ENCODE data around the gene C19orf67. TPM values are rescaled to one million over a fixed set of nuclear protein-coding genes. Genes with fewer than 3 reads are reported as not detected.

C19orf67 gene
- total and polyA plus RNA-seq, 2 of the 13 experiments (the other 11 are each of a cell fraction or from before 2014, with no cell fraction given): 0.11 to 0.32 TPM

DNA sequence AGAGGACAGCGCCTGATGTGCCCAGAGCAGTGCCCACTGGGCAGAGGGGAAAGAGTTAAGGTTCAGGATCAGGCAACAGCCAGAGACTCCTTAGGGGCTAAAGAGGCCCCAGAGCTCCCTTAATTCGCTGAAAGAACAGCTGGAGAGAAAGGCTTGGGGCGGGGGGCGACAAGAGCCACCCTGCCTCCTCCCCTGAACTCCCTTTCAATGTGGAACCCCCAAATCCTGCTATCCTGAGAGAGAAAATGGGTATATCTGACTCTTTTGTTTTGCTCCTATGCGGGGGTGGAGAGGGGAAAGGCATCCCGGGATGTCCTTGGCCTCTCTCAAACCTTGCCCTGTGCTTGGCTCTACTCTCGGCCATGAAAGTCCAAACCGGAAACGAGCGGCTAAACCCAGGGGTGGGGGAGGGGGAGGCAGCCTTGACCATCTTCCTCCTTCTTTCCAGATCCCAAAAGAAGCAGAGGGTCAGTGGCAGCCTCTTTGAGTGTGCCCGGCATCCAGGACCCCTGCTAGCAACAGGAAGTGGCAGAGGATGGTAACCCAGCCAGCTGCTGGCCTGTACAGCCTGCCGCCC lies 27.3 kb upstream of the C19orf67 start (continued):
- TF ChIP-seq, protein P1, sequence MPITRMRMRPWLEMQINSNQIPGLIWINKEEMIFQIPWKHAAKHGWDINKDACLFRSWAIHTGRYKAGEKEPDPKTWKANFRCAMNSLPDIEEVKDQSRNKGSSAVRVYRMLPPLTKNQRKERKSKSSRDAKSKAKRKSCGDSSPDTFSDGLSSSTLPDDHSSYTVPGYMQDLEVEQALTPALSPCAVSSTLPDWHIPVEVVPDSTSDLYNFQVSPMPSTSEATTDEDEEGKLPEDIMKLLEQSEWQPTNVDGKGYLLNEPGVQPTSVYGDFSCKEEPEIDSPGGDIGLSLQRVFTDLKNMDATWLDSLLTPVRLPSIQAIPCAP (CRISPR knock-in tag; IDR thresholded peaks at IDR 0.05; ENCODE audit: low read depth): no peak
- TF ChIP-seq, protein P2, sequence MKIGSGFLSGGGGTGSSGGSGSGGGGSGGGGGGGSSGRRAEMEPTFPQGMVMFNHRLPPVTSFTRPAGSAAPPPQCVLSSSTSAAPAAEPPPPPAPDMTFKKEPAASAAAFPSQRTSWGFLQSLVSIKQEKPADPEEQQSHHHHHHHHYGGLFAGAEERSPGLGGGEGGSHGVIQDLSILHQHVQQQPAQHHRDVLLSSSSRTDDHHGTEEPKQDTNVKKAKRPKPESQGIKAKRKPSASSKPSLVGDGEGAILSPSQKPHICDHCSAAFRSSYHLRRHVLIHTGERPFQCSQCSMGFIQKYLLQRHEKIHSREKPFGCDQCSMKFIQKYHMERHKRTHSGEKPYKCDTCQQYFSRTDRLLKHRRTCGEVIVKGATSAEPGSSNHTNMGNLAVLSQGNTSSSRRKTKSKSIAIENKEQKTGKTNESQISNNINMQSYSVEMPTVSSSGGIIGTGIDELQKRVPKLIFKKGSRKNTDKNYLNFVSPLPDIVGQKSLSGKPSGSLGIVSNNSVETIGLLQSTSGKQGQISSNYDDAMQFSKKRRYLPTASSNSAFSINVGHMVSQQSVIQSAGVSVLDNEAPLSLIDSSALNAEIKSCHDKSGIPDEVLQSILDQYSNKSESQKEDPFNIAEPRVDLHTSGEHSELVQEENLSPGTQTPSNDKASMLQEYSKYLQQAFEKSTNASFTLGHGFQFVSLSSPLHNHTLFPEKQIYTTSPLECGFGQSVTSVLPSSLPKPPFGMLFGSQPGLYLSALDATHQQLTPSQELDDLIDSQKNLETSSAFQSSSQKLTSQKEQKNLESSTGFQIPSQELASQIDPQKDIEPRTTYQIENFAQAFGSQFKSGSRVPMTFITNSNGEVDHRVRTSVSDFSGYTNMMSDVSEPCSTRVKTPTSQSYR (CRISPR knock-in tag; IDR thresholded peaks at IDR 0.05; ENCODE audit: borderline replicate concordance): peak; percentile 93
- TF ChIP-seq SRSF4 (IDR thresholded peaks at IDR 0.05; ENCODE audit: low read depth, low read length, poor library complexity, severe bottlenecking) (no peak), ZNF572 (CRISPR knock-in tag; IDR thresholded peaks at IDR 0.05) (no peak), TRIM24 (CRISPR knock-in tag; IDR thresholded peaks at IDR 0.05) (no peak), NR2F1 (CRISPR knock-in tag; IDR thresholded peaks at IDR 0.05) (peak in 1 of 2 experiments; percentile 41; a peak in 1 of 4 replicates), NFYB (CRISPR knock-in tag; IDR thresholded peaks at IDR 0.05) (no peak), PPARG (CRISPR knock-in tag; conservative IDR thresholded peaks at IDR 0.05) (no peak), ZNF552 (CRISPR knock-in tag; IDR thresholded peaks at IDR 0.05; ENCODE audit: borderline replicate concordance) (no peak), ZNF781 (CRISPR knock-in tag; IDR thresholded peaks at IDR 0.05; ENCODE audit: borderline replicate concordance, not compliant biosample characterization) (no peak), ZNF772 (CRISPR knock-in tag; IDR thresholded peaks at IDR 0.05) (0 out of 2 replicates have a peak, but pooled peaks have one; percentile 9), KLF16 (CRISPR knock-in tag; IDR thresholded peaks at IDR 0.05) (no peak)
- TF ChIP-seq, protein P3, sequence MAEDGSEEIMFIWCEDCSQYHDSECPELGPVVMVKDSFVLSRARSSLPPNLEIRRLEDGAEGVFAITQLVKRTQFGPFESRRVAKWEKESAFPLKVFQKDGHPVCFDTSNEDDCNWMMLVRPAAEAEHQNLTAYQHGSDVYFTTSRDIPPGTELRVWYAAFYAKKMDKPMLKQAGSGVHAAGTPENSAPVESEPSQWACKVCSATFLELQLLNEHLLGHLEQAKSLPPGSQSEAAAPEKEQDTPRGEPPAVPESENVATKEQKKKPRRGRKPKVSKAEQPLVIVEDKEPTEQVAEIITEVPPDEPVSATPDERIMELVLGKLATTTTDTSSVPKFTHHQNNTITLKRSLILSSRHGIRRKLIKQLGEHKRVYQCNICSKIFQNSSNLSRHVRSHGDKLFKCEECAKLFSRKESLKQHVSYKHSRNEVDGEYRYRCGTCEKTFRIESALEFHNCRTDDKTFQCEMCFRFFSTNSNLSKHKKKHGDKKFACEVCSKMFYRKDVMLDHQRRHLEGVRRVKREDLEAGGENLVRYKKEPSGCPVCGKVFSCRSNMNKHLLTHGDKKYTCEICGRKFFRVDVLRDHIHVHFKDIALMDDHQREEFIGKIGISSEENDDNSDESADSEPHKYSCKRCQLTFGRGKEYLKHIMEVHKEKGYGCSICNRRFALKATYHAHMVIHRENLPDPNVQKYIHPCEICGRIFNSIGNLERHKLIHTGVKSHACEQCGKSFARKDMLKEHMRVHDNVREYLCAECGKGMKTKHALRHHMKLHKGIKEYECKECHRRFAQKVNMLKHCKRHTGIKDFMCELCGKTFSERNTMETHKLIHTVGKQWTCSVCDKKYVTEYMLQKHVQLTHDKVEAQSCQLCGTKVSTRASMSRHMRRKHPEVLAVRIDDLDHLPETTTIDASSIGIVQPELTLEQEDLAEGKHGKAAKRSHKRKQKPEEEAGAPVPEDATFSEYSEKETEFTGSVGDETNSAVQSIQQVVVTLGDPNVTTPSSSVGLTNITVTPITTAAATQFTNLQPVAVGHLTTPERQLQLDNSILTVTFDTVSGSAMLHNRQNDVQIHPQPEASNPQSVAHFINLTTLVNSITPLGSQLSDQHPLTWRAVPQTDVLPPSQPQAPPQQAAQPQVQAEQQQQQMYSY (CRISPR knock-in tag; IDR thresholded peaks at IDR 0.05): no peak
- TF ChIP-seq, protein P4, sequence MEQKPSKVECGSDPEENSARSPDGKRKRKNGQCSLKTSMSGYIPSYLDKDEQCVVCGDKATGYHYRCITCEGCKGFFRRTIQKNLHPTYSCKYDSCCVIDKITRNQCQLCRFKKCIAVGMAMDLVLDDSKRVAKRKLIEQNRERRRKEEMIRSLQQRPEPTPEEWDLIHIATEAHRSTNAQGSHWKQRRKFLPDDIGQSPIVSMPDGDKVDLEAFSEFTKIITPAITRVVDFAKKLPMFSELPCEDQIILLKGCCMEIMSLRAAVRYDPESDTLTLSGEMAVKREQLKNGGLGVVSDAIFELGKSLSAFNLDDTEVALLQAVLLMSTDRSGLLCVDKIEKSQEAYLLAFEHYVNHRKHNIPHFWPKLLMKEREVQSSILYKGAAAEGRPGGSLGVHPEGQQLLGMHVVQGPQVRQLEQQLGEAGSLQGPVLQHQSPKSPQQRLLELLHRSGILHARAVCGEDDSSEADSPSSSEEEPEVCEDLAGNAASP (CRISPR knock-in tag; IDR thresholded peaks at IDR 0.05; ENCODE audit: borderline replicate concordance): 0 out of 2 replicates have a peak, but pooled peaks have one; percentile 45
- TF ChIP-seq, protein P5, sequence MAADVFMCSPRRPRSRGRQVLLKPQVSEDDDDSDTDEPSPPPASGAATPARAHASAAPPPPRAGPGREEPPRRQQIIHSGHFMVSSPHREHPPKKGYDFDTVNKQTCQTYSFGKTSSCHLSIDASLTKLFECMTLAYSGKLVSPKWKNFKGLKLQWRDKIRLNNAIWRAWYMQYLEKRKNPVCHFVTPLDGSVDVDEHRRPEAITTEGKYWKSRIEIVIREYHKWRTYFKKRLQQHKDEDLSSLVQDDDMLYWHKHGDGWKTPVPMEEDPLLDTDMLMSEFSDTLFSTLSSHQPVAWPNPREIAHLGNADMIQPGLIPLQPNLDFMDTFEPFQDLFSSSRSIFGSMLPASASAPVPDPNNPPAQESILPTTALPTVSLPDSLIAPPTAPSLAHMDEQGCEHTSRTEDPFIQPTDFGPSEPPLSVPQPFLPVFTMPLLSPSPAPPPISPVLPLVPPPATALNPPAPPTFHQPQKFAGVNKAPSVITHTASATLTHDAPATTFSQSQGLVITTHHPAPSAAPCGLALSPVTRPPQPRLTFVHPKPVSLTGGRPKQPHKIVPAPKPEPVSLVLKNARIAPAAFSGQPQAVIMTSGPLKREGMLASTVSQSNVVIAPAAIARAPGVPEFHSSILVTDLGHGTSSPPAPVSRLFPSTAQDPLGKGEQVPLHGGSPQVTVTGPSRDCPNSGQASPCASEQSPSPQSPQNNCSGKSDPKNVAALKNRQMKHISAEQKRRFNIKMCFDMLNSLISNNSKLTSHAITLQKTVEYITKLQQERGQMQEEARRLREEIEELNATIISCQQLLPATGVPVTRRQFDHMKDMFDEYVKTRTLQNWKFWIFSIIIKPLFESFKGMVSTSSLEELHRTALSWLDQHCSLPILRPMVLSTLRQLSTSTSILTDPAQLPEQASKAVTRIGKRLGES (CRISPR knock-in tag; IDR thresholded peaks at IDR 0.05; ENCODE audit: borderline replicate concordance): no peak
